DND-41 (cell line): ENCODE measurements around the gene CLIC1.

ENCODE experiments used
- CTCF ChIP-seq: IDR thresholded peaks from 2 replicates; pipeline ENCODE4 v1.5.1; 2012; ENCODE audit warnings: borderline replicate concordance, low read length, moderate library complexity, mild to moderate bottlenecking; ENCODE audit not compliant: poor library complexity, severe bottlenecking; ENCODE audit errors: extremely low read depth
- EZH2 ChIP-seq: IDR thresholded peaks from 3 replicates; pipeline ENCODE4 v1.6.1; 2012; ENCODE audit warnings: borderline replicate concordance, low read depth, mild to moderate bottlenecking, moderate library complexity, low read length, inconsistent platforms; ENCODE audit not compliant: severe bottlenecking

- TF ChIP-seq CTCF (no peak), EZH2 (no peak)
Measured at GRCh38 chr6:31700740-31701401, 35.5 kb downstream of the CLIC1 start.
